HepG2 (cell line): ENCODE results near the gene RHEBL1. TPM values are rescaled to one million over a fixed set of nuclear protein-coding genes. Genes with fewer than 3 reads are reported as not detected.

ENCODE experiments used
- BORCS8-MEF2B ChIP-seq: sonication (generic); formaldehyde crosslinking; IDR thresholded peaks from 2 replicates; pipeline ENCODE4 v1.8.0; 2022; ENCODE audit warnings: mild to moderate bottlenecking, missing genetic modification reagents
- HIVEP1 ChIP-seq: sonication (generic); formaldehyde crosslinking; IDR thresholded peaks from 2 replicates; pipeline ENCODE4 v1.4.0; 2020; ENCODE audit warnings: mild to moderate bottlenecking, missing genetic modification reagents
- HOXA3 ChIP-seq: sonication (generic); formaldehyde crosslinking; IDR thresholded peaks from 2 replicates; pipeline ENCODE4 v1.5.0; 2020; ENCODE audit warnings: missing genetic modification reagents
- KDM5A ChIP-seq: fragments of 200-600 bp; sonication (generic); IDR thresholded peaks from 2 replicates; pipeline ENCODE4 v1.7.0; 2018; ENCODE audit warnings: antibody characterized with exemption, mild to moderate bottlenecking, low read length, borderline replicate concordance
- MBNL3 ChIP-seq: fragments of 250-450 bp; sonication (Bioruptor Pico); conservative IDR thresholded peaks from 2 replicates; pipeline ENCODE4 v1.8.0; 2022; ENCODE audit warnings: mild to moderate bottlenecking, inconsistent platforms
- NFYB ChIP-seq: sonication (generic); formaldehyde crosslinking; IDR thresholded peaks from 2 replicates; pipeline ENCODE4 v1.4.0; 2020; ENCODE audit warnings: missing genetic modification reagents
- SMC3 ChIP-seq: IDR thresholded peaks from 2 replicates; pipeline ENCODE4 v1.6.1; 2011; ENCODE audit warnings: low read length, improper control_type of control experiment
- ZFAT ChIP-seq: sonication (generic); formaldehyde crosslinking; conservative IDR thresholded peaks from 2 replicates; pipeline ENCODE4 v1.8.1; 2023; ENCODE audit warnings: missing genetic modification reagents, inconsistent platforms
- ZNF367 ChIP-seq: sonication (generic); formaldehyde crosslinking; IDR thresholded peaks from 2 replicates; pipeline ENCODE4 v1.4.0; 2020; ENCODE audit warnings: missing genetic modification reagents, borderline replicate concordance
- ZNF556 ChIP-seq: sonication (generic); formaldehyde crosslinking; IDR thresholded peaks from 2 replicates; pipeline ENCODE4 v1.4.0; 2020; ENCODE audit warnings: mild to moderate bottlenecking, missing genetic modification reagents, borderline replicate concordance
- ZNF644 ChIP-seq: IDR thresholded peaks from 2 replicates; pipeline ENCODE4 v1.6.1; 2016; ENCODE audit warnings: low read depth
- ZNF674 ChIP-seq: sonication (generic); formaldehyde crosslinking; IDR thresholded peaks from 2 replicates; pipeline ENCODE4 v1.5.0; 2020; ENCODE audit warnings: low read depth, mild to moderate bottlenecking, missing genetic modification reagents
- ZNF768 ChIP-seq: sonication (generic); formaldehyde crosslinking; IDR thresholded peaks from 2 replicates; pipeline ENCODE4 v1.4.0; 2020; ENCODE audit warnings: missing genetic modification reagents
- ZNF777 ChIP-seq: sonication (generic); formaldehyde crosslinking; IDR thresholded peaks from 2 replicates; pipeline ENCODE4 v1.4.0; 2020; ENCODE audit warnings: missing genetic modification reagents
- polyA plus RNA-seq, 8 experiments: library from polyadenylated mRNA; depleted of rRNA in 3 of 8; stranded (reverse) in 7 of 8; unstranded in 1 of 8; fragments of >200 nt; fragmentation: Illumina TruSeq in 4 of 8; extraction: Trizol in 4 of 8; gene quantifications; 2 replicates each; pipeline versions ENCODE4 v1.2.1 to v1.2.3, GENCODE V29; 2011 to 2016; ENCODE audit warnings: low read depth in 4 of 8, missing spikeins in 1 of 8, mixed read lengths in 1 of 8; ENCODE audit not compliant: insufficient read depth in 1 of 8
- total RNA-seq, 5 experiments: library from RNA; depleted of rRNA; stranded (reverse); fragments of >200 nt; fragmentation: Illumina TruSeq; extraction: Trizol; gene quantifications; 2 replicates each; pipeline ENCODE4 v1.2.3, GENCODE V29; 2016; ENCODE audit warnings: low read depth in 1 of 5
- TF ChIP-seq, protein P1 (sequence below): sonication (generic); formaldehyde crosslinking; IDR thresholded peaks from 2 replicates; pipeline ENCODE4 v1.5.0; 2020; ENCODE audit warnings: missing genetic modification reagents
- TF ChIP-seq, protein P2 (sequence below), 2 experiments: sonication (generic) in 1 of 2; formaldehyde crosslinking in 1 of 2; IDR thresholded peaks; 2 replicates each; pipeline versions ENCODE4 v1.4.0 to v1.6.1; 2018 to 2020; ENCODE audit warnings: missing genetic modification reagents in 2 of 2, borderline replicate concordance in 1 of 2, low read depth in 1 of 2, mild to moderate bottlenecking in 1 of 2, missing biosample characterization in 1 of 2
- TF ChIP-seq, protein P3 (sequence below): sonication (generic); formaldehyde crosslinking; IDR thresholded peaks from 2 replicates; pipeline ENCODE4 v1.4.0; 2020; ENCODE audit warnings: missing genetic modification reagents
- TF ChIP-seq, protein P4 (sequence below): sonication (generic); formaldehyde crosslinking; IDR thresholded peaks from 2 replicates; pipeline ENCODE4 v1.4.0; 2020; ENCODE audit warnings: mild to moderate bottlenecking, missing genetic modification reagents

RHEBL1 gene
- total and polyA plus RNA-seq, 2 of the 13 experiments (the other 11 are each of a cell fraction or from before 2014, with no cell fraction given): 1.4 to 2.5 TPM

DNA sequence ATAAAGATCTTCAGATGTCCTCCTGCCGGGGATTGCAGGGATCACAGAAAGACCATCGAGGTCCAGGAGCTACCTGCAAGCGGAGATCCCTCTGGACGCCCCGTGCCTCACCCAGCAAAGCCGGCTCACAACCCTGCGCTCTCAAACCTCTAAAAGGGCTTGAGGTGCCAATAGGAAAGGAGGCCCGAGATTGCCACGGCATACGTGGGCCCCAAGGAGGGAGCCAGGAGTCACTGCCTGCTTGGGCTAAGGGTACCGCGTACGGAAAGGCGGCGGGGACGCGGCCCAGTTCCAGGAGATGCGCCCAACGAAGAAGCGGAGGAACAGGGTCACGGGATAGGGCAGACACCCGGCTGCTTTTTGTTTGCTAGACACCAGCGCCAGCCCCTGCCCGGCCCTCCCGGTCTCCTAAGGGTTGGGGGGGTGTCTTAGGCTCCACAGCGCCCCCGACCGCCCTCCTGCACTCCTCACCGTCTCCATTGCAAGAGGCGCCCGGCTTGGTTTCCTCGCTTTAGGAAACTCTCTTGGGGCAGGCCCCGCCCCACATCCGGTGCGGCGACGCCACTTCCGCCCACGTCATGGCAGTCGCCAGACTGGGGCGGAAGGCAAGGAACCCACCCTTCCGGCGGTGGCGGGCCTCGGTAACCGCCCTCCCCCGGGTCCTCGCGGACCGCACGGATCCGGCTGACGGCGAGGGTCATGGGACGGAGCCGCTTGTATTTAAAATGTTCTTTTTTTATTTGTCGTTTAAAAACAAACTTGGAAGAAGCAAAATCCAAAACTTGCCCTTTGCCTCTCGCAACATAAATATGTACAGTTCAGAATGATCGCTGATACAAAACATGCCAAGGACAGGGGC is 51.3 kb downstream of the RHEBL1 start, which contains the start of gene PRKAG1 (continued):
- TF ChIP-seq, protein P1, sequence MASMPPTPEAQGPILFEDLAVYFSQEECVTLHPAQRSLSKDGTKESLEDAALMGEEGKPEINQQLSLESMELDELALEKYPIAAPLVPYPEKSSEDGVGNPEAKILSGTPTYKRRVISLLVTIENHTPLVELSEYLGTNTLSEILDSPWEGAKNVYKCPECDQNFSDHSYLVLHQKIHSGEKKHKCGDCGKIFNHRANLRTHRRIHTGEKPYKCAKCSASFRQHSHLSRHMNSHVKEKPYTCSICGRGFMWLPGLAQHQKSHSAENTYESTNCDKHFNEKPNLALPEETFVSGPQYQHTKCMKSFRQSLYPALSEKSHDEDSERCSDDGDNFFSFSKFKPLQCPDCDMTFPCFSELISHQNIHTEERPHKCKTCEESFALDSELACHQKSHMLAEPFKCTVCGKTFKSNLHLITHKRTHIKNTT (CRISPR knock-in tag): no peak
- peak; percentile 68; the same call in 1 of the 2 replicates for TF ChIP-seq BORCS8-MEF2B
- peak; percentile 23; the same call in 1 of the 2 replicates for TF ChIP-seq ZNF777
- TF ChIP-seq MBNL3 (CRISPR knock-in tag): no peak
- TF ChIP-seq NFYB: no peak
- peak; percentile 52; the same call in 1 of the 2 replicates for TF ChIP-seq ZNF556 (CRISPR knock-in tag)
- TF ChIP-seq ZNF768 (CRISPR knock-in tag): peak; percentile 46; the same call in 1 of the 2 replicates
- no peak for TF ChIP-seq ZNF644 (CRISPR knock-in tag)
- no peak for TF ChIP-seq ZNF674 (CRISPR knock-in tag)
- TF ChIP-seq, protein P2, sequence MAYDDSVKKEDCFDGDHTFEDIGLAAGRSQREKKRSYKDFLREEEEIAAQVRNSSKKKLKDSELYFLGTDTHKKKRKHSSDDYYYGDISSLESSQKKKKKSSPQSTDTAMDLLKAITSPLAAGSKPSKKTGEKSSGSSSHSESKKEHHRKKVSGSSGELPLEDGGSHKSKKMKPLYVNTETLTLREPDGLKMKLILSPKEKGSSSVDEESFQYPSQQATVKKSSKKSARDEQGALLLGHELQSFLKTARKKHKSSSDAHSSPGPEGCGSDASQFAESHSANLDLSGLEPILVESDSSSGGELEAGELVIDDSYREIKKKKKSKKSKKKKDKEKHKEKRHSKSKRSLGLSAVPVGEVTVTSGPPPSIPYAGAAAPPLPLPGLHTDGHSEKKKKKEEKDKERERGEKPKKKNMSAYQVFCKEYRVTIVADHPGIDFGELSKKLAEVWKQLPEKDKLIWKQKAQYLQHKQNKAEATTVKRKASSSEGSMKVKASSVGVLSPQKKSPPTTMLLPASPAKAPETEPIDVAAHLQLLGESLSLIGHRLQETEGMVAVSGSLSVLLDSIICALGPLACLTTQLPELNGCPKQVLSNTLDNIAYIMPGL (CRISPR knock-in tag; IDR thresholded peaks at IDR 0.05; ENCODE audit: borderline replicate concordance in 1 of 2, low read depth in 1 of 2): peak; percentile 90 to 96
- no peak; the same call in 1 of the 2 replicates for TF ChIP-seq ZNF367 (CRISPR knock-in tag)
- TF ChIP-seq HOXA3: peak; percentile 91
- TF ChIP-seq, protein P3, sequence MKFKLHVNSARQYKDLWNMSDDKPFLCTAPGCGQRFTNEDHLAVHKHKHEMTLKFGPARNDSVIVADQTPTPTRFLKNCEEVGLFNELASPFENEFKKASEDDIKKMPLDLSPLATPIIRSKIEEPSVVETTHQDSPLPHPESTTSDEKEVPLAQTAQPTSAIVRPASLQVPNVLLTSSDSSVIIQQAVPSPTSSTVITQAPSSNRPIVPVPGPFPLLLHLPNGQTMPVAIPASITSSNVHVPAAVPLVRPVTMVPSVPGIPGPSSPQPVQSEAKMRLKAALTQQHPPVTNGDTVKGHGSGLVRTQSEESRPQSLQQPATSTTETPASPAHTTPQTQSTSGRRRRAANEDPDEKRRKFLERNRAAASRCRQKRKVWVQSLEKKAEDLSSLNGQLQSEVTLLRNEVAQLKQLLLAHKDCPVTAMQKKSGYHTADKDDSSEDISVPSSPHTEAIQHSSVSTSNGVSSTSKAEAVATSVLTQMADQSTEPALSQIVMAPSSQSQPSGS (CRISPR knock-in tag): peak; percentile 61; the same call in 1 of the 2 replicates
- TF ChIP-seq, protein P4, sequence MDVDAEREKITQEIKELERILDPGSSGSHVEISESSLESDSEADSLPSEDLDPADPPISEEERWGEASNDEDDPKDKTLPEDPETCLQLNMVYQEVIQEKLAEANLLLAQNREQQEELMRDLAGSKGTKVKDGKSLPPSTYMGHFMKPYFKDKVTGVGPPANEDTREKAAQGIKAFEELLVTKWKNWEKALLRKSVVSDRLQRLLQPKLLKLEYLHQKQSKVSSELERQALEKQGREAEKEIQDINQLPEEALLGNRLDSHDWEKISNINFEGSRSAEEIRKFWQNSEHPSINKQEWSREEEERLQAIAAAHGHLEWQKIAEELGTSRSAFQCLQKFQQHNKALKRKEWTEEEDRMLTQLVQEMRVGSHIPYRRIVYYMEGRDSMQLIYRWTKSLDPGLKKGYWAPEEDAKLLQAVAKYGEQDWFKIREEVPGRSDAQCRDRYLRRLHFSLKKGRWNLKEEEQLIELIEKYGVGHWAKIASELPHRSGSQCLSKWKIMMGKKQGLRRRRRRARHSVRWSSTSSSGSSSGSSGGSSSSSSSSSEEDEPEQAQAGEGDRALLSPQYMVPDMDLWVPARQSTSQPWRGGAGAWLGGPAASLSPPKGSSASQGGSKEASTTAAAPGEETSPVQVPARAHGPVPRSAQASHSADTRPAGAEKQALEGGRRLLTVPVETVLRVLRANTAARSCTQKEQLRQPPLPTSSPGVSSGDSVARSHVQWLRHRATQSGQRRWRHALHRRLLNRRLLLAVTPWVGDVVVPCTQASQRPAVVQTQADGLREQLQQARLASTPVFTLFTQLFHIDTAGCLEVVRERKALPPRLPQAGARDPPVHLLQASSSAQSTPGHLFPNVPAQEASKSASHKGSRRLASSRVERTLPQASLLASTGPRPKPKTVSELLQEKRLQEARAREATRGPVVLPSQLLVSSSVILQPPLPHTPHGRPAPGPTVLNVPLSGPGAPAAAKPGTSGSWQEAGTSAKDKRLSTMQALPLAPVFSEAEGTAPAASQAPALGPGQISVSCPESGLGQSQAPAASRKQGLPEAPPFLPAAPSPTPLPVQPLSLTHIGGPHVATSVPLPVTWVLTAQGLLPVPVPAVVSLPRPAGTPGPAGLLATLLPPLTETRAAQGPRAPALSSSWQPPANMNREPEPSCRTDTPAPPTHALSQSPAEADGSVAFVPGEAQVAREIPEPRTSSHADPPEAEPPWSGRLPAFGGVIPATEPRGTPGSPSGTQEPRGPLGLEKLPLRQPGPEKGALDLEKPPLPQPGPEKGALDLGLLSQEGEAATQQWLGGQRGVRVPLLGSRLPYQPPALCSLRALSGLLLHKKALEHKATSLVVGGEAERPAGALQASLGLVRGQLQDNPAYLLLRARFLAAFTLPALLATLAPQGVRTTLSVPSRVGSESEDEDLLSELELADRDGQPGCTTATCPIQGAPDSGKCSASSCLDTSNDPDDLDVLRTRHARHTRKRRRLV (CRISPR knock-in tag): peak; percentile 70
- TF ChIP-seq SMC3: no peak
- TF ChIP-seq KDM5A: peak; percentile 80
- TF ChIP-seq ZFAT (CRISPR knock-in tag): no peak
- TF ChIP-seq HIVEP1: peak; percentile 62; the same call in 1 of the 2 replicates
